ENCODE measurements around the gene GPATCH2L. TPM values are rescaled to one million over a fixed set of nuclear protein-coding genes. Genes with fewer than 3 reads are reported as not detected.

The GPATCH2L gene
- total and polyA plus RNA-seq, 7 donors: 1.8 to 76.4 (median 40.7) TPM

DNA sequence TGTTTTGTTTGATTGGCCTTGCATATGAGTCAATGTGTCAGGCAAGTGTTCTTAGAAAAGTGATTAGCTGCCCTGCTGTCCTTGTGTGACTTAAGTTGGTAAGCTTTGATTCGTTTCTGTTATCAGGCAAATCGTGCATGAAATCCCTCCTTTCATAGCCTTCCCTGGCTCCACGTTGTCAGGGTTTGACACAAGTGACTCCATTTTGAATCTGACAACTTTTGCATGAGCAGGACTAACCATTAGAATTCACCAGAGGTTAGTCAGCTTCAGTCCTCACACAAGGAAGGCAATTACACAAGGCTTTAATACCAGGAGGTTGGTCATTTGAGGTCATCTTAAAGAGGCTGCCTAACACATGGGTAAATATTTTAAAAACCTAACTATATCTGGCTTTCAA is 68.2 kb downstream of the GPATCH2L start:
- Histone ChIP-seq H3K9me3 (no peaks in the 10 kb centered on the region), H3K27me3 (no peaks in the 10 kb centered on the region), H3K4me3 (no peak overlapping the region), H3K27ac (no peak overlapping the region), H3K36me3 (no peaks in the 10 kb centered on the region), H3K4me1 (no peaks in the 10 kb centered on the region)
- intact Hi-C loops (cut with DNase I): no loop called here
- no peak for DNase-seq
- TF ChIP-seq POLR2AphosphoS5 (IDR thresholded peaks at IDR 0.05) (no peak), POLR2A (IDR thresholded peaks at IDR 0.05) (no peak), EP300 (IDR thresholded peaks at IDR 0.05) (no peak)
- TF ChIP-seq, protein P1, sequence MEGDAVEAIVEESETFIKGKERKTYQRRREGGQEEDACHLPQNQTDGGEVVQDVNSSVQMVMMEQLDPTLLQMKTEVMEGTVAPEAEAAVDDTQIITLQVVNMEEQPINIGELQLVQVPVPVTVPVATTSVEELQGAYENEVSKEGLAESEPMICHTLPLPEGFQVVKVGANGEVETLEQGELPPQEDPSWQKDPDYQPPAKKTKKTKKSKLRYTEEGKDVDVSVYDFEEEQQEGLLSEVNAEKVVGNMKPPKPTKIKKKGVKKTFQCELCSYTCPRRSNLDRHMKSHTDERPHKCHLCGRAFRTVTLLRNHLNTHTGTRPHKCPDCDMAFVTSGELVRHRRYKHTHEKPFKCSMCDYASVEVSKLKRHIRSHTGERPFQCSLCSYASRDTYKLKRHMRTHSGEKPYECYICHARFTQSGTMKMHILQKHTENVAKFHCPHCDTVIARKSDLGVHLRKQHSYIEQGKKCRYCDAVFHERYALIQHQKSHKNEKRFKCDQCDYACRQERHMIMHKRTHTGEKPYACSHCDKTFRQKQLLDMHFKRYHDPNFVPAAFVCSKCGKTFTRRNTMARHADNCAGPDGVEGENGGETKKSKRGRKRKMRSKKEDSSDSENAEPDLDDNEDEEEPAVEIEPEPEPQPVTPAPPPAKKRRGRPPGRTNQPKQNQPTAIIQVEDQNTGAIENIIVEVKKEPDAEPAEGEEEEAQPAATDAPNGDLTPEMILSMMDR (IDR thresholded peaks at IDR 0.05): no peak
- 76 to 78% methylated on average over 3 of the region's 3 CpGs for WGBS, 2 donors

DNA sequence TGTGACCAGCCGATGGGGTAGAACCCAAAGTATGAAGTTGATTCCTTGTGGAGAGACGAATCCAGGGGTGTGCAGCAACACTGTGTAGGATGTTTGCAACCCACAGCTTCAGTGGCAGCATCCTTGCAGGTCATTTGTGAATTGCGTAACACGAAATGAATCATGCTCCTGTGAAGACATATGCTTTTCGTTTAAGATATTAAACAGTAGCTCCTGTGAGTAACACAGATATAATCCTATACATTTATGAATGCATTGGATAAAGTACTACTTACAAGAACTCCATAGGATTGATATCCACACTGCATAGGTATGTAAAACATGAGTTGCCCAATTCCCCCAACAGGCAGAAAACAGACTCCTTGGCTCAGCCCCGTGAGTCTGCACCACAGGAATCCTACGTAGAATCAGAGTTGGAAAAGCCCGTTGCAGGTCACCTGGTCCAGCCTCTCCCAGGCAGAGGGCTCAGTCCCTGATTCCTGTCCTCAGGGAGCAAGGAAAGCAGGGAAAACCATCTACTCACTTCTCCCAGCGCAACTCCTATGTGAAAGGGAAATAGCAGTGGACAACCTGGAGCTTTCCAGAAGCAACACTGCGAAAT is 75.8 kb downstream of the GPATCH2L start:
- Histone ChIP-seq H3K4me3 (no peak overlapping the region), H3K9me3 (no peaks in the 10 kb centered on the region), H3K27me3 (no peaks in the 10 kb centered on the region), H3K36me3 (no peaks in the 10 kb centered on the region), H3K4me1 (no peaks in the 10 kb centered on the region), H3K27ac (no peak overlapping the region)
- no peak for DNase-seq
- intact Hi-C loops (cut with DNase I): no loop called here
- WGBS, 2 donors: 78 to 79% methylated on average over 10 of the region's 10 CpGs
- no peak for TF ChIP-seq POLR2A (IDR thresholded peaks at IDR 0.05)
- no peak for TF ChIP-seq POLR2AphosphoS5 (IDR thresholded peaks at IDR 0.05)
- no peak for TF ChIP-seq EP300 (IDR thresholded peaks at IDR 0.05)
- TF ChIP-seq, protein P1 (IDR thresholded peaks at IDR 0.05): no peak

DNA sequence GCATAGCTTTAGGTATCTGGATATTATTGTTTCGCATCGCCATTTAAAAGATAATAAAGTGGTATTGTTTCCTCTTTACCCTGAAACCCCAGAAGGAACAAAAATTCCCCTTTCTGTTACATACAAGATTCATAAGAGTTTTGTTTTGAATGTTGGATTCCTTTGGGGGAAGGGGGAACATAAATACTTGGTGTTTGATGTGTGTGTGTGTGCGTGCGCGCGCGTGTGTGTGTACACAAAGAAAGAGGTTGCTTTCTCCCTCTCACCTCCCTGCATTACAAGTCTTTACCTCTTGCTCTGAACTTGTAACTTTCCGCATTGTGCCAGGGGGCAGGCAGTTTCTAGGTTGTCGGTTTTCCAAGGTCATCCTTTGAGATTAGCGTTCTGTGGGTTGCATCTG is 76.4 kb downstream of the GPATCH2L start:
- Histone ChIP-seq H3K36me3 (no peaks in the 10 kb centered on the region), H3K9me3 (no peaks in the 10 kb centered on the region), H3K27ac (no peak overlapping the region), H3K27me3 (no peaks in the 10 kb centered on the region), H3K4me1 (no peaks in the 10 kb centered on the region), H3K4me3 (no peak overlapping the region)
- 62 to 71% methylated on average over 10 of the region's 10 CpGs for WGBS, 2 donors
- TF ChIP-seq EP300 (IDR thresholded peaks at IDR 0.05): no peak
- no peak for TF ChIP-seq POLR2AphosphoS5 (IDR thresholded peaks at IDR 0.05)
- no peak for TF ChIP-seq POLR2A (IDR thresholded peaks at IDR 0.05)
- TF ChIP-seq, protein P1 (IDR thresholded peaks at IDR 0.05): no peak
- no peak for DNase-seq
- intact Hi-C loops (cut with DNase I): no loop called here

DNA sequence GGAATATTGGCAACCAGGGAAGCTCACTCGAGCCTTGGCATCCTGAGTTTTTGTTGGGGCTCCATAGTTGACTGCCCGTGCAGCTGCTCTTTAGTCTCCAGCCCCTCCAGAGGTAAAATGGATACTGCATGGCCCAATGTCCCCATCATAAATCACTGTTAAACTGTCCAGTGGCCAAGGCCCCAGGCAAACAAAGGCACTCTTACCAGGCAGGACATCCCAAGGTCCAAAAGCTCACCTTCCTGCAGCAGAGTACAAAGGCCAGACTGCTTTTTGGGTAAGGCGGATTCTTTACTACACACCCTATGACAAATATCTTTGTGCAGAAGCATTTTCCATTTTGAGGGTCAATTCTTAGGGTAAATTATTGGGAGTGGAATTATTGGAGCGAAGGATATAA is 81.1 kb downstream of the GPATCH2L start:
- H3K36me3 ChIP-seq: no peaks in the 10 kb centered on the region
- no peak overlapping the region for H3K4me3 ChIP-seq
- WGBS, 2 donors: 63 to 64% methylated on average over 4 of the region's 4 CpGs
- intact Hi-C loops (cut with DNase I): no loop called here
- no peak for TF ChIP-seq POLR2AphosphoS5 (IDR thresholded peaks at IDR 0.05)
- TF ChIP-seq EP300 (IDR thresholded peaks at IDR 0.05): no peak
- no peak for TF ChIP-seq POLR2A (IDR thresholded peaks at IDR 0.05)
- TF ChIP-seq, protein P1 (IDR thresholded peaks at IDR 0.05): no peak
- no peak overlapping the region for H3K27ac ChIP-seq
- no peaks in the 10 kb centered on the region for H3K27me3 ChIP-seq
- no peak for DNase-seq
- peaks cover 0 to 3% (median 0%) of the 10 kb centered on the region in 4 donors for H3K9me3 ChIP-seq
- H3K4me1 ChIP-seq: no peaks in the 10 kb centered on the region

DNA sequence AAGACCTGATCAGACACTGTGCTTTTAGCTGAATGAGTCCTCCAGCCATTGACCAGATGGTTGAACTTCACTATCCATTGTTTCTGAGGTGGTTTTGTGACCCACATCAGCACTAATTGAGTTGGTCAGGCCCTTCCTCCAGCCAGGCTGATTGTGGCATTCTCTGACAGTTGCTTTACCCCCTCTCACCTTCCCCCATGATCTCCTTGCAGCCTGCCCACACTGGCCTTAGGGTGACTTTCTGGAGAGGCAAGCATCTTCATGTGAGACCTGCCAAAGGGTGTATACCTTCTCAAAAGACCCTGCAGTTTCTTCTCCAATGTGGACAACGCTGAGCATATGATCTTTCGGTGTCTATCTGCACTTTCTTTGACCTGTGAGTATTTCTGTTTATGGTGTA is 83.9 kb downstream of the GPATCH2L start:
- Histone ChIP-seq H3K4me3 (no peak overlapping the region), H3K36me3 (no peaks in the 10 kb centered on the region), H3K27me3 (no peaks in the 10 kb centered on the region), H3K27ac (no peak overlapping the region), H3K4me1 (no peaks in the 10 kb centered on the region), H3K9me3 (peaks cover 0 to 3% (median 0%) of the 10 kb centered on the region in 4 donors)
- no peak for DNase-seq
- no peak for TF ChIP-seq EP300 (IDR thresholded peaks at IDR 0.05)
- TF ChIP-seq POLR2AphosphoS5 (IDR thresholded peaks at IDR 0.05): no peak
- TF ChIP-seq, protein P1 (IDR thresholded peaks at IDR 0.05): no peak
- TF ChIP-seq POLR2A (IDR thresholded peaks at IDR 0.05): no peak
- WGBS, 2 donors: 92 to 94% methylated on average over 2 of the region's 2 CpGs
- intact Hi-C loops (cut with DNase I): no loop called here
